GM21619 (cell line): ENCODE results near the gene CEND1.
A peak's percentile ranks its signal among the peaks of the same experiment; 100 is the strongest.

ENCODE experiments used
- ATAC-seq: cut with Tn5 transposase; IDR thresholded peaks from one replicate; pipeline ENCODE4 v1.9.1; 2021; ENCODE audit not compliant: unreplicated experiment

CEND1 gene

DNA sequence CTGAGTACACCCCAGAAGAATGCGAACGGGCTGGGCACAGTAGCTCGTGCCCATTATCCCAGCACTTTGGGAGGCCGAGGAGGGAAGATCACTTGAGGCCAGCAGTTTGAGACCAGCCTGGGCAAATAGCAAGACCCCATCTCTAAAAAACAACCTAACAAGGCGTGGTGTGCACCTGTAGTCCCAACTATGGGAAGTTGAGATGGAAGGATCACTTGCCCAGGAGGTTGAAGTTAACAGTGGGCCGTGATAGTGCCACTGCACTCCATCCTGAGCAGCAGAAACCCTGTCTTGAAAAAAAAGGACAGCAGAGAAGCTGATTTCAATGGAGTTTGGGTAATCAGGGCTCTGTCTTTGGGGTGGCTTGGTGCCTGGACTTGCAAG lies 23.2 kb upstream of the CEND1 start:
- ATAC-seq, result no peak

- ATAC-seq, result no peak
These were observed 22.5 kb upstream of the CEND1 start for GRCh38 chr11:812390-812789.

- no peak for ATAC-seq
These were observed 21.8 kb upstream of the CEND1 start for GRCh38 chr11:811446-812245.

GRCh38 chr11:810040-810567 lies 20.2 kb upstream of the CEND1 start:
- peak; percentile 3 for ATAC-seq

DNA sequence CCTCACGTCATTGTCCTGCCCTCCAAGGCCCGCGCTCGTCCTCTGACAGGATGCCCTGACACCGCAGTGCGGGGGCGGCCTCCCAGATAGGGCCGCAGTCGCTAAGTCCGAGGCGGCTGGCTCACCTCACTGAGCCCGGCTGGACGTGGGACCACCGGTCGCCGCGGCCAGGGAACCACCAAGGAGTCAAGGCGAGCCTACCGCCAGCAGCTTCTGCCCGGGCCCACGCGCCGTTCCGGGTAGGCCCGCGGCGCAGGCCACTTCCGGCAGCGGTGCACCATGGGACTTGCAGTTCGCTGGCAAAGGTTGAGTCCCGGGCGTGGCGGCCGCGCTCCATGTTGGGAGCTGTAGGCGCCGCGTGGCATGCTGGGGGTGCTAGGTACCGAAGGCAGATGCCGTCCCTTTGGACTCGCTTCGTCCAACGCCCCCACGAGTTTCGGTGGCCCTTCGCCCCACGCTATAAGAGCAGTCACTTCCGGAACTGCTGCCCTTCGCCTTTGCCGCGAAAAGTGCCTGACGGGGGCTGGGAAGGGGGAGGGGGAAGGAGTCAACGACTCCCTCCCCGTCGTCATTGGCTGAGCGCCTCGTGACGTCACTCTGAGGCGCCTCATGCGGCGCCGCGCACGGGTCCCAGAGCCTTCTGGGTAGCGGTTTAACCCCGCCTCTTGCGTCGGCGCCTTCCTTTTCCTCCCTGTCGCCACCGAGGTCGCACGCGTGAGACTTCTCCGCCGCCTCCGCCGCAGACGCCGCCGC lies 19.6 kb upstream of the CEND1 start, which contains the start of gene RPLP2:
RPLP2 (plus strand) TSS at position 681 of the 753 bp plus-strand sequence. CDS start 268 bp downstream, outside the sequence.
- ATAC-seq, result peak; percentile 71

DNA sequence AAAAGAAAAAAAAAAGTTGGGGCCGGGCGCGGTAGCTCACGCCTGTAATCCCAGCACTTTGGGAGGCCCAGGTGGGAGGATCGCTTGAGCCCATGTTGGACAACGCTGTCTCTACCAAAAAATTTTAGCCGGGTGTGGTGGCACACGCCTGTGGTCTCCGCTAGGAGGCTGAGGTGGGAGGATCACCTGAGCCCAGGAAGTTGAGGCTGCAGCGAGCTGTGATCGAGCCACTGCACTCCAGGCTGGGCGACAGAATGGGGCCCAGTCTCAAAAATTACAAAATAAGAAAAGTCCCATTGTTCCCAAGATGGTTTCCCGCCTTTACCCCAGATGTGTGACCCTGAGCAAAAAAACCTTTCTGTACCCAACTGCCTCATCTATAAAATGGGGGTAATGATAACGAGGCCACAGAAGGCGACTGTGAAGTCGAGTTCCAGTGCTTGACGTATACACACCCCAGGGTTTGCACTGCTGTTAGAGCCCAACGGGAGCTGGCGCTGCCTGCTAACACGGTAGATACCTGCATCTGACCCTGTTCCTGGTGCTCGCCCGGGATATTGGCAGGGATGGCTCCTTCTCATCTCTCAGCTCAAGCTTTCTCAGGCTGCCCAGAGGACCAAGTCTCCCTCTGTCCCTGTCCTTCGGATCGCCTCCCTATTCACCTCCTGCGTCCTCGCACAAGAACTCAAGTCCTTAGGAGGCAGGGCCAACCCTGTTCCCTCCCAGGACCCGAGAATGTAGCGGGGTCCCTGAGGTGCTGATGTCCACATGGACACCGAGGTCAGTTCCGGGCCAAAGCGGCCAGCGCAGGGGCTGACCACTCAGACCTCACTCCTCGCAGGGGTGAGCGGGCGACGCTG lies 18.8 kb upstream of the CEND1 start:
- no peak for ATAC-seq

DNA sequence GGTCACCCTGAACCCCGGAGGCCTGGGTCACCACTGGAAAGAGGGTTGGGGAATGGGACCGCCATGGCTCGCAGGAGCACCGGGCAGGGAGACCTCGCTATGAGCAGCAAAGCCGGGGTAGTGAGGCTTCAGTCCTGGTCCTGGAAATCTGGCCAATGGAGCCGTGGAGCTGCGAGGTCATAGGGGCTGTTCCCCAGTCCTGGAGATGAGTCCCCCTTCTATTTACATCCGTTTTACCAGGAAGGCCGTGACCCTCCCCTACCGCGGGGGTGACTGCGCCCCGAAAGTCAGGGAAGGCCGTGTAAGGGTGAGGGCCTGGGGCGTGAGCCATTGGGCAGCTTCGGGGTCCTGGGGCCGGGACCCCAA lies 14.7 kb upstream of the CEND1 start:
- no peak for ATAC-seq

DNA sequence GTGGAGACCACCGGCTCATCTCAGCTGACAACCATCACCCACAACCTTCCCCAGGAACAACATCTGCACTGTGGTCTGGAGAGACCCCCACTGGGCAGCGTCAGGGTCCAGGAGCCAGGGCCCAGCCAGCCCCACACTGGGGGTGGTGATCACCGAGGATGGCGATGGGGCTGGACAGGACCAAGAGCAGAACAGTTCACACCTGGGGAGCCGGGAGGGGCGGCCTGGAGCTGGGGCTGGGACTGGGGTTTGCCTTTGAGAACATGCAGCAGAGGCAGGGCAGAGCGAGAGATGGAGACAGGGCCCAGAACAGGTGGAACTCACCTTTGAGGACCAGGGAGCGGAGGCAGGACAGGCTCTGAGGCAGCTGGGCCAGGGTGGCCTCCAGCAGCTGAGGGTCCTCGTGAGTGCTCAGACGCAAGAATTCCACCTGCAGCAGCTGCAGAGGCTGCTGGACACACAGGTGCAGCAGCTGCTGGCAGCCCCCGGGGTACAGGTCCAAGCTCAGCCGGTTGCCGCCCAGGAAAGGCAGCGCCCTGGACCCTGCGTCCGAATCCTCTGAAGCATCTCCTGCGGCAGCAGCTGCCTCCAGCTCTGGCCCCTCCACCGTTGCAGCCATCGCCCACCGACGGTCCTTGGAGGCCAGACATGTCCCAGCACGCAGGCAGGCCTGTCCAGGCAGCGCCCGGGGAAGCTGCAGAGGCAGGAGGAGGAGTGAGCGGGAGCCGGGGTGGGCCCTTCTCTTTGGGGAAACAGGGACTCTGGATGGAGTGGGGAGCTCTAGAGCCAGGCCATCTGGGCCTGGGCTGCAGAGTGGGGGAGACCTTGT lies 14.1 kb upstream of the CEND1 start:
- ATAC-seq, result no peak

DNA sequence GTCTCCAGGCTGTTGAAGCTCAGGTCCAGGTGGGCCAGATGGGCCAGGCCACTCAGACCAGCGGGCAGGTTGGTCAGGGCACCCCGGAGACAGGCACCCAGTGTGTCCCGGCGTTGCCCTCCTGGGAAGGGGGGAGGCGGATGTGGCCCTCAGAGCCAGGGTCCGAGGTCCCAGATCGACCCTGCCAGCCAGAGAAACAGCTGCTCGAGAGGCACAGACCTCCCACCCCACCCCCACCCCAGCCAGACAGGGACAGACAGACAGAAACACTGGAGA lies 13.5 kb upstream of the CEND1 start:
- no peak for ATAC-seq

DNA sequence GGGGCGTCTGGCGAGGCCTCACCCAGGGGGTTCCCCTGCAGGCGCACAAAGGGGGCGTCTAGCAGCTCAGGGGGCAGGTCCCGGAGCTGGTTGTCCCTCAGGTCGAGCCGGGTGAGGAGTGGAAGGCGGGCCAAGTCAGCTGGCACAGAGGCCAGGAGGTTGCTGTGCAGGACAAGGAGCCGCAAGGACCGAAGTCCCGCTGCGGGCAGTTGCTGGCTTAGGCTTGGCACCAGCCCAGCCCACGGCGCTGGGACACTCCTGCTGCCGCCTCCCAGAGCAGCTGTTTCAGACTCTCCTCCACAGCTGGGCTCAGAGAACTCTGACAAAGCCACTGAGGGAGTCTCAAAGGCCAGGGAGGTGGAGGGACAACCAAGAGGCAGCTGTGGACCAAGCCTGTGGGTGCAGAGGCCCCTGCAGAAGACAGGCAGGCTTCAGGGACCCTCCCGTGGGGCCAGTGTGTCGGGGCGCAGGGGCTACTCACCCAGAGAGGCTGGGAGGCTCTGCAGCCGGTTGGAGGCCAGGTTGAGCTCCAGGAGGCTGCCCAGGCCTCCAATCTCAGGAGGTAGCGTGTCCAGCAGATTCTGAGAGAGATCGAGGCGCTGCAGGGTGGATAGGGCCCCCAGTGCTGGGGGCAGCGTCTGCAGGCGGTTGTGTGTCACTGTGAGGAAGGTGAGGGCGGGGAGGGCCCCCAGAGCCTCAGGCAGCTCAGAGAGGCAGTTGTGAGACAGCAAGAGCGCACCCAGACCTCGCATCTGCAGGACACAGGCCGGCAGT lies 13.0 kb upstream of the CEND1 start:
- ATAC-seq, result no peak

DNA sequence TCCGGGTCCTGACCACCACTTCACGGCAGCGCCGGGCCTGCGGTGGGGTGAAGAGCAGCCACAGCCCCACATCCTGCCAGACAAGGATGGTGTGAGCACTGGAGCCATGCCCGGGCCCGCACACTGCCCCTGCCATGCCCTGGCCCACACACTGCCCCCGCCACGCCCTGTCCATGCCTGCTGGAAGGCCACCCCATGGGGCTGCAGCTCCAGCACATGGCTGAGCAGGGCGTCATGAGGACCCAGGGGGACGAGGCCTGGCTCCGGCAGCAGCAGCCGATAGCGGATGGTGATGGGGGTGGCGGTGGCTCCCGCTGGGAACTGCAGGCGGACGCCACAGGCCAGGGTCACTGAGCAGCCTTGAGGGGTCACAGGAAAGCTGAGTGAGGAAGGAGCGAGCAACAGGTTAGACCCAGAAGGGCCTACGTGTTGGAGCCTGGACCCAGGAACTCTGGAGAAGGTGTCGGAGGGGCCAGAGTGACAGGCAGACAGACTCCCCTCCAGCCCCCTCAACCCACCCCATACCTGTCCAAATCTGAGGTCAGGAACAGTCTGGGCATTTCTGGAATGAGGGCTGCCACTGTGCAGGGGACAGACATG lies 12.2 kb upstream of the CEND1 start:
- ATAC-seq, result no peak

DNA sequence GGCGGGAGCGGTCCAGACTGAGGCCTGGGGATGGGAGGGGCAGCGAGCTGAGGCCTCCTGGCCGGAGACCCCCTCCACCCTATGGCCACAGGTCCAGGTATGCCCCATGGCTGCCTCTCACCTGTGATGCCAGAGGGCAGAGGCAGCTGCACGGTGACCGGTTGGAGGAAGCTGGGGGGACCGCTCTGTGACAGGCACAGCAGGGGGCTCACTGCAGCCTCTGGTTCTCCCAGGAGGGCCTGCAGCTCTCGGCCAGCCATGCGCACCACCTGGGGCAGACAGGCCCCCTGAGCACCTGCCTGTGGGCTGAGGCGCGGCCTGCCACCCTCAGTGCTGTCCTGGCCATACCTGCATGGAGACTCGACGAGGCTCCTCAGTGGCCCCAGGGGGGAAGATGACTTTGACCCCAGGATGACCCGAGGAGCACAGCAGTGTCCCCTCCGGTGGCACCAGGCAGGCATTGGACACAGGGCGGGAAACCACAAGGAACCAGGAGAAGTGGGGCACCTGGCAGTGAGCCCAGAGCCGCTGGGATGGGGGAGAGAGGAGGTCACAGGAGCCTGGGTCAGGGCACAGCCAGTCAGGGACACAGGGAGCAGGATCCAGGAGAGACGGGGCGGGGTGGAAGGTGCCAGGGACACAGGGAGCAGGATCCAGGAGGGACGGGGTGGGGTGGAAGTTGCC lies 11.3 kb upstream of the CEND1 start:
- no peak for ATAC-seq

DNA sequence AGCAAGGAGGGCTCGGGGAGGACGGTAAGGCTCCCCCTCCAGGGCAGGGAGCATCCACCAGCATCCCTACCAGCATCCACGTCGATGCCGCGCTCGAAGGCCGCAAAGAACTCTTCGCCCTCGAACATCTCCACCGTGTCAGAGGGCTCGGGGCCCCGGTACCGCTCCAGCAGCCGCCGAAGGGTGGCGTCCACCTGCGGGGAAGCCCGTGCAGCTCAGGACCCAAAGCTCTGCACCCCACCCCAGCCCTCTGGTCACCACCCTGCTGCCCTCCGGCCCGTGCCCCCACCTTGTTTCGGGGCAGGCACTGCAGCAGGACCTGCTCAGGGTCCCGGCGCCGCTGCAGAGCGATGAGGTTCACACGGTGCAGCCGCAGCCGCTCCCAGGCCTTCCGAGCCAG lies 10.6 kb upstream of the CEND1 start:
- ATAC-seq, result no peak

- ATAC-seq, result no peak
These were observed 9.9 kb upstream of the CEND1 start for GRCh38 chr11:799641-800316.

- ATAC-seq, result peak; percentile 46
These were observed 8.3 kb upstream of the CEND1 start, which contains the start of gene SLC25A22 for GRCh38 chr11:798093-798713. TSS of gene SLC25A22 (minus strand) at chr11:798281. CDS start at chr11:795006, 3,275 bp downstream.

- ATAC-seq, result peak; percentile 41
These were observed 7.6 kb upstream of the CEND1 start for GRCh38 chr11:797296-798092.
